ENCODE data around the gene SPEN. TPM values are rescaled to one million over a fixed set of nuclear protein-coding genes. Genes with fewer than 3 reads are reported as not detected.

The SPEN gene
- total and polyA plus RNA-seq, 9 of the 15 experiments (the other 6 are each of a cell fraction or from before 2014, with no cell fraction given), result 5.7 to 87.5 (median 27.2) TPM

DNA sequence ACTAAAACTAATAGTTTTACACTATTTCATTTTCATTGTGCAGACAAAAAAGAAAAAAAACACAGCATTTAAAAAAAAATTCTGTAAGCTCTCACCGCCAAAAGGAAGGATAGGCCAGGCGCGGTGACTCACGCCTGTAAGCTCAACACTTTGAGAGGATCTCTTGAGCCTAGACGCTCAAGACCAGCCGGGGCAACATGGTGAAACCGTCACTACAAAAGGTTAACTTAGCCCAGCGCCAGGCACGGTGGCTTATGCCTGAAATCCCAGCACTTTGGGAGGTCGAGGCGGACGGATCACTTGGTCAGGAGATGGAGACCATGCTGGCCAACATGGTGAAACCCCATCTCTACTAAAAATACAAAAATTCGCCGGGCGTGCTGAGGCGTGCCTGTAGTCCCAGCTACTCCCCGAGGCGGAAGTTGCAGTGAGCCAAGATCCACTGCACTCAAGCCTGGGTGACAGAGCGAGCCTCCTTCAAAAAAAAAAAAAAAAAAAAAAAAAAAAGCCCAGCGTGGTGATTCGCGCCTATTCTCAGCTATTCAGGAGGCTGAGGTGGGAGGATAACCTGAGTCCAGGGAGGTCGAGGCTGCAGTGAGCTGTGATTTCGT, 14.3 kb upstream of the SPEN start (continued):
- TF ChIP-seq TGIF2 (CRISPR knock-in tag; IDR thresholded peaks at IDR 0.05) (no peak), XRCC4 (IDR thresholded peaks at IDR 0.05; ENCODE audit: extremely low read depth, insufficient read depth, insufficient read length) (no peak), NR2C2 (CRISPR knock-in tag; IDR thresholded peaks at IDR 0.05) (no peak), NR2C2 (tag; IDR thresholded peaks at IDR 0.05) (no peak), LCOR (CRISPR knock-in tag; IDR thresholded peaks at IDR 0.05) (peak; percentile 70), ZNF140 (CRISPR knock-in tag; IDR thresholded peaks at IDR 0.05) (no peak), SUPT5H (IDR thresholded peaks at IDR 0.05) (peak; percentile 85), MTA2 (IDR thresholded peaks at IDR 0.05; ENCODE audit: low read depth) (no peak; the same call in 1 of the 2 replicates), RBM22 (IDR thresholded peaks at IDR 0.05; ENCODE audit: low read depth, low read length, poor library complexity, severe bottlenecking) (no peak), PCBP2 (IDR thresholded peaks at IDR 0.05; ENCODE audit: low read depth, low read length, poor library complexity, severe bottlenecking) (no peak), ZNF668 (CRISPR knock-in tag; IDR thresholded peaks at IDR 0.05) (no peak), ZNF124 (CRISPR knock-in tag; IDR thresholded peaks at IDR 0.05) (no peak), SAFB2 (IDR thresholded peaks at IDR 0.05; ENCODE audit: borderline replicate concordance, low read depth, low read length, severe bottlenecking) (no peak), FOXA1 (IDR thresholded peaks at IDR 0.05; ENCODE audit: borderline replicate concordance) (no peak), ZNF41 (CRISPR knock-in tag; conservative IDR thresholded peaks at IDR 0.05) (no peak), MCM7 (IDR thresholded peaks at IDR 0.05) (no peak), NFYB (IDR thresholded peaks at IDR 0.05; ENCODE audit: extremely low read depth, insufficient read length) (no peak), SRF (CRISPR knock-in tag; IDR thresholded peaks at IDR 0.05) (no peak; a peak in 2 of 4 replicates), EP400 (IDR thresholded peaks at IDR 0.05) (no peak), IRF2 (CRISPR knock-in tag; IDR thresholded peaks at IDR 0.05) (no peak), ZNF445 (CRISPR knock-in tag; IDR thresholded peaks at IDR 0.05; ENCODE audit: low read depth) (no peak), ZNF586 (CRISPR knock-in tag; conservative IDR thresholded peaks at IDR 0.05) (no peak), PHB (CRISPR knock-in tag; IDR thresholded peaks at IDR 0.05) (no peak)
- TF ChIP-seq, protein P1, sequence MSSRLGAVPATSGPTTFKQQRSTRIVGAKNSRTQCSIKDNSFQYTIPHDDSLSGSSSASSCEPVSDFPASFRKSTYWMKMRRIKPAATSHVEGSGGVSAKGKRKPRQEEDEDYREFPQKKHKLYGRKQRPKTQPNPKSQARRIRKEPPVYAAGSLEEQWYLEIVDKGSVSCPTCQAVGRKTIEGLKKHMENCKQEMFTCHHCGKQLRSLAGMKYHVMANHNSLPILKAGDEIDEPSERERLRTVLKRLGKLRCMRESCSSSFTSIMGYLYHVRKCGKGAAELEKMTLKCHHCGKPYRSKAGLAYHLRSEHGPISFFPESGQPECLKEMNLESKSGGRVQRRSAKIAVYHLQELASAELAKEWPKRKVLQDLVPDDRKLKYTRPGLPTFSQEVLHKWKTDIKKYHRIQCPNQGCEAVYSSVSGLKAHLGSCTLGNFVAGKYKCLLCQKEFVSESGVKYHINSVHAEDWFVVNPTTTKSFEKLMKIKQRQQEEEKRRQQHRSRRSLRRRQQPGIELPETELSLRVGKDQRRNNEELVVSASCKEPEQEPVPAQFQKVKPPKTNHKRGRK (tag; IDR thresholded peaks at IDR 0.05), result no peak
- TF ChIP-seq, protein P2, sequence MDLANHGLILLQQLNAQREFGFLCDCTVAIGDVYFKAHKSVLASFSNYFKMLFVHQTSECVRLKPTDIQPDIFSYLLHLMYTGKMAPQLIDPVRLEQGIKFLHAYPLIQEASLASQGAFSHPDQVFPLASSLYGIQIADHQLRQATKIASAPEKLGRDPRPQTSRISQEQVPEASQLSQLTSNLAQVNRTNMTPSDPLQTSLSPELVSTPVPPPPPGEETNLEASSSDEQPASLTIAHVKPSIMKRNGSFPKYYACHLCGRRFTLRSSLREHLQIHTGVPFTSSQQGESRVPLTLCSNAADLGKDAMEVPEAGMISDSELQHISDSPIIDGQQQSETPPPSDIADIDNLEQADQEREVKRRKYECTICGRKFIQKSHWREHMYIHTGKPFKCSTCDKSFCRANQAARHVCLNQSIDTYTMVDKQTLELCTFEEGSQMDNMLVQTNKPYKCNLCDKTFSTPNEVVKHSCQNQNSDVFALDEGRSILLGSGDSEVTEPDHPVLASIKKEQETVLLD (IDR thresholded peaks at IDR 0.05), result no peak
- TF ChIP-seq, protein P3, sequence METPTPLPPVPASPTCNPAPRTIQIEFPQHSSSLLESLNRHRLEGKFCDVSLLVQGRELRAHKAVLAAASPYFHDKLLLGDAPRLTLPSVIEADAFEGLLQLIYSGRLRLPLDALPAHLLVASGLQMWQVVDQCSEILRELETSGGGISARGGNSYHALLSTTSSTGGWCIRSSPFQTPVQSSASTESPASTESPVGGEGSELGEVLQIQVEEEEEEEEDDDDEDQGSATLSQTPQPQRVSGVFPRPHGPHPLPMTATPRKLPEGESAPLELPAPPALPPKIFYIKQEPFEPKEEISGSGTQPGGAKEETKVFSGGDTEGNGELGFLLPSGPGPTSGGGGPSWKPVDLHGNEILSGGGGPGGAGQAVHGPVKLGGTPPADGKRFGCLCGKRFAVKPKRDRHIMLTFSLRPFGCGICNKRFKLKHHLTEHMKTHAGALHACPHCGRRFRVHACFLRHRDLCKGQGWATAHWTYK (CRISPR knock-in tag; IDR thresholded peaks at IDR 0.05), result peak; percentile 38; the same call in 1 of the 2 replicates

All from K562 (cell line).